GM18951 (cell line): ENCODE data around the gene PGAP3.
A peak's percentile ranks its signal among the peaks of the same experiment; 100 is the strongest.

Experiments used
- POLR2A ChIP-seq: IDR thresholded peaks from 4 replicates; pipeline ENCODE4 v1.6.1; 2011; ENCODE audit warnings: mild to moderate bottlenecking; ENCODE audit not compliant: insufficient read length, insufficient read depth; ENCODE audit errors: extremely low read depth
- in situ Hi-C: fragments of 300-500 bp; cut with MboI; formaldehyde crosslinking; loops from one replicate; pipeline ENCODE4 v1.12.0; 2022; ENCODE audit warnings: low sequenced_read_pairs, mixed read lengths, inconsistent platforms; ENCODE audit not compliant: unreplicated experiment

PGAP3 gene

GRCh38 chr17:39677072-39677471 lies 10.8 kb downstream of the PGAP3 start:
- in situ Hi-C loops = no loop called here
- TF ChIP-seq POLR2A = no peak

- in situ Hi-C loops = no loop called here
Measured at GRCh38 chr17:39676198-39676819, 11.5 kb downstream of the PGAP3 start.

GRCh38 chr17:39675390-39676082 lies 12.3 kb downstream of the PGAP3 start:
- no peak for TF ChIP-seq POLR2A
- in situ Hi-C loops = no loop called here

More at GRCh38 chr17:39676198-39676819, 11.5 kb downstream of the PGAP3 start:
- peak; percentile 27 for TF ChIP-seq POLR2A

- no peak for TF ChIP-seq POLR2A
- in situ Hi-C loops = no loop called here
Measured at GRCh38 chr17:39674702-39675389, 13.0 kb downstream of the PGAP3 start.

GRCh38 chr17:39674179-39674578 lies 13.7 kb downstream of the PGAP3 start:
- in situ Hi-C loops = no loop called here
- TF ChIP-seq POLR2A = no peak

GRCh38 chr17:39673335-39674081 lies 14.3 kb downstream of the PGAP3 start:
- in situ Hi-C loops = no loop called here

GRCh38 chr17:39672522-39673334 lies 15.1 kb downstream of the PGAP3 start:
- in situ Hi-C loops = no loop called here
- no peak for TF ChIP-seq POLR2A

More at GRCh38 chr17:39673335-39674081, 14.3 kb downstream of the PGAP3 start:
- no peak for TF ChIP-seq POLR2A

- in situ Hi-C loops = no loop called here
- TF ChIP-seq POLR2A = no peak
Measured at GRCh38 chr17:39671651-39672521, 16.0 kb downstream of the PGAP3 start.

- in situ Hi-C loops = no loop called here
- TF ChIP-seq POLR2A = no peak
Measured at GRCh38 chr17:39670746-39671145, 17.1 kb downstream of the PGAP3 start.

- in situ Hi-C loops = no loop called here
- no peak for TF ChIP-seq POLR2A
Measured at GRCh38 chr17:39669897-39670735, 17.7 kb downstream of the PGAP3 start.
